SK-N-SH (cell line): Measurements from ENCODE around the gene LILRA2. TPM values are rescaled to one million over a fixed set of nuclear protein-coding genes. Genes with fewer than 3 reads are reported as not detected.

Experiments used
- CTCF ChIA-PET: fragments of 300-600, 350-600 bp; formaldehyde crosslinking; extraction: SDS; loops from one replicate; lab custom pipeline; 2021; lab: Yijun Ruan, JAX
- POLR2A ChIA-PET: fragments of 350-600 bp; sonication (Branson Sonifier 250); formaldehyde crosslinking; extraction: SDS; loops from one replicate; lab custom pipeline; 2020; ENCODE audit warnings: antibody characterized with exemption, inconsistent platforms; lab: Yijun Ruan, JAX
- DNase-seq: peaks from one replicate; pipeline ENCODE4 v3.0.0; 2012
- H2AFZ ChIP-seq: fragments of 200-600 bp; sonication (generic); 2 replicates; pipeline ENCODE4 v1.8.1; 2016; ENCODE audit warnings: antibody characterized with exemption, mild to moderate bottlenecking, low read depth
- H3F3A ChIP-seq: fragments of 200-600 bp; sonication (generic); replicated peaks from 2 replicates; pipeline ENCODE3; 2016; ENCODE audit warnings: antibody characterized with exemption, mild to moderate bottlenecking; ENCODE audit not compliant: insufficient read depth
- H3K27ac ChIP-seq, 2 experiments: fragments of 200-500 bp in 1 of 2; fragments of 200-600 bp in 1 of 2; sonication (Bioruptor generic) in 1 of 2; sonication (generic), shearing (Covaris generic) in 1 of 2; 2 replicates each; pipeline versions ENCODE4 v1.5.1 to v1.6.1; 2014 to 2016; ENCODE audit warnings: low read depth in 2 of 2, inconsistent platforms in 1 of 2, low read length in 1 of 2, mild to moderate bottlenecking in 1 of 2, mixed read lengths in 1 of 2
- H3K27me3 ChIP-seq: fragments of 200-600 bp; sonication (generic), shearing (Covaris generic); 2 replicates; pipeline ENCODE4 v1.6.1; 2016; ENCODE audit warnings: mixed run types; ENCODE audit not compliant: insufficient read depth
- H3K36me3 ChIP-seq, 2 experiments: fragments of 200-500 bp in 1 of 2; fragments of 200-600 bp in 1 of 2; sonication (Bioruptor generic) in 1 of 2; sonication (generic) in 1 of 2; replicated peaks in 1 of 2; 2 replicates each; pipeline versions ENCODE3 to v1.5.1; 2014 to 2016; ENCODE audit warnings: low read length in 1 of 2, mild to moderate bottlenecking in 1 of 2; ENCODE audit not compliant: insufficient read depth in 2 of 2, control insufficient read depth in 1 of 2
- H3K4me1 ChIP-seq, 2 experiments: fragments of 200-500 bp in 1 of 2; fragments of 200-600 bp in 1 of 2; sonication (Bioruptor generic) in 1 of 2; sonication (generic), shearing (Covaris generic) in 1 of 2; 2 replicates each; pipeline versions ENCODE4 v1.5.1 to v1.6.1; 2014 to 2016; ENCODE audit warnings: low read depth in 1 of 2, low read length in 1 of 2, mixed run types in 1 of 2; ENCODE audit not compliant: insufficient read depth in 2 of 2, control insufficient read depth in 1 of 2
- H3K4me2 ChIP-seq: fragments of 200-600 bp; sonication (generic), shearing (Covaris generic); 2 replicates; pipeline ENCODE4 v1.6.1; 2017; ENCODE audit warnings: mixed run types
- H3K4me3 ChIP-seq, 2 experiments: fragments of 200-500 bp in 1 of 2; fragments of 200-600 bp in 1 of 2; sonication (Bioruptor generic) in 1 of 2; sonication (generic), shearing (Covaris generic) in 1 of 2; 2 replicates each; pipeline versions ENCODE4 v1.5.1 to v1.8.1; 2014 to 2016; ENCODE audit warnings: low read depth in 2 of 2, inconsistent platforms in 1 of 2, low read length in 1 of 2, mild to moderate bottlenecking in 1 of 2, mixed read lengths in 1 of 2, moderate library complexity in 1 of 2
- H3K79me2 ChIP-seq: fragments of 200-600 bp; sonication (generic); 2 replicates; pipeline ENCODE4 v1.8.1; 2017; ENCODE audit warnings: mild to moderate bottlenecking; ENCODE audit not compliant: insufficient read depth
- H3K9ac ChIP-seq: fragments of 200-600 bp; sonication (generic); 2 replicates; pipeline ENCODE4 v1.6.1; 2017; ENCODE audit warnings: mixed run types
- H3K9me2 ChIP-seq: fragments of 200-600 bp; sonication (generic); 2 replicates; pipeline ENCODE4 v1.6.1; 2017; ENCODE audit warnings: mixed run types
- H3K9me3 ChIP-seq: fragments of 200-600 bp; sonication (generic); 2 replicates; pipeline ENCODE4 v1.6.1; 2017; ENCODE audit warnings: mixed run types, mild to moderate bottlenecking, moderate library complexity
- H4K20me1 ChIP-seq: fragments of 200-600 bp; sonication (generic); 2 replicates; pipeline ENCODE4 v1.6.1; 2017; ENCODE audit warnings: mild to moderate bottlenecking, mixed run types; ENCODE audit not compliant: insufficient read depth
- ELF1 ChIP-seq: IDR thresholded peaks from 2 replicates; pipeline ENCODE4 v1.4.0; 2012
- FOXJ3 ChIP-seq: sonication (generic); formaldehyde crosslinking; IDR thresholded peaks from 2 replicates; pipeline ENCODE4 v1.5.1; 2020; ENCODE audit warnings: mild to moderate bottlenecking, missing genetic modification reagents
- JUND ChIP-seq: IDR thresholded peaks from 2 replicates; pipeline ENCODE4 v1.4.0; 2012
- MEF2A ChIP-seq: IDR thresholded peaks from 2 replicates; pipeline ENCODE4 v1.4.0; 2012; ENCODE audit warnings: low read depth, borderline replicate concordance
- POLR2AphosphoS5 ChIP-seq: IDR thresholded peaks from 2 replicates; pipeline ENCODE4 v1.6.1; 2012; ENCODE audit warnings: low read depth, low read length
- RAD21 ChIP-seq: IDR thresholded peaks from 2 replicates; pipeline ENCODE4 v1.6.1; 2012; ENCODE audit warnings: mild to moderate bottlenecking, low read length
- RFX5 ChIP-seq: IDR thresholded peaks from 2 replicates; pipeline ENCODE4 v1.6.1; 2012; ENCODE audit warnings: mild to moderate bottlenecking, improper control_type of control experiment, low read length
- TAF1 ChIP-seq: IDR thresholded peaks from 2 replicates; pipeline ENCODE4 v1.6.1; 2012; ENCODE audit warnings: low read depth, mild to moderate bottlenecking, low read length, moderate library complexity, borderline replicate concordance
- TCF12 ChIP-seq: IDR thresholded peaks from 2 replicates; pipeline ENCODE4 v1.4.0; 2012
- TEAD4 ChIP-seq: IDR thresholded peaks from 2 replicates; pipeline ENCODE4 v1.4.0; 2012; ENCODE audit warnings: mild to moderate bottlenecking, borderline replicate concordance; ENCODE audit not compliant: insufficient read depth
- YY1 ChIP-seq: IDR thresholded peaks from 2 replicates; pipeline ENCODE4 v1.4.0; 2012; ENCODE audit warnings: low read depth, mild to moderate bottlenecking
- WGBS: methylation state at CpG from one replicate; pipeline ENCODE4 v1.1.6; 2017; ENCODE audit warnings: low lambda C conversion rate; 5-methylcytosine and 5-hydroxymethylcytosine counted together
- polyA plus RNA-seq, 3 experiments: library from polyadenylated mRNA; depleted of rRNA; stranded (reverse); fragments of >200 nt; gene quantifications; 2 replicates each; pipeline ENCODE4 v1.2.3, GENCODE V29; 2012
- TF ChIP-seq, protein P1 (sequence below): IDR thresholded peaks from 2 replicates; pipeline ENCODE4 v1.4.0; 2012; ENCODE audit warnings: low read depth, borderline replicate concordance
- TF ChIP-seq, protein P2 (sequence below): IDR thresholded peaks from 2 replicates; pipeline ENCODE4 v1.4.0; 2012; ENCODE audit warnings: low read depth
- TF ChIP-seq, protein P3 (sequence below): IDR thresholded peaks from 2 replicates; pipeline ENCODE4 v1.4.0; 2012; ENCODE audit warnings: low read depth, borderline replicate concordance
- TF ChIP-seq, protein P4 (sequence below): IDR thresholded peaks from 2 replicates; pipeline ENCODE4; 2012
- TF ChIP-seq, protein P5 (sequence below): fragments of 150-350 bp; IDR thresholded peaks from 2 replicates; pipeline ENCODE4 v1.6.1; 2016; ENCODE audit warnings: mild to moderate bottlenecking, low read depth, low read length

Gene LILRA2
- polyA plus RNA-seq, 1 of the 3 experiments (the other 2 are of a cell fraction) = not detected

DNA sequence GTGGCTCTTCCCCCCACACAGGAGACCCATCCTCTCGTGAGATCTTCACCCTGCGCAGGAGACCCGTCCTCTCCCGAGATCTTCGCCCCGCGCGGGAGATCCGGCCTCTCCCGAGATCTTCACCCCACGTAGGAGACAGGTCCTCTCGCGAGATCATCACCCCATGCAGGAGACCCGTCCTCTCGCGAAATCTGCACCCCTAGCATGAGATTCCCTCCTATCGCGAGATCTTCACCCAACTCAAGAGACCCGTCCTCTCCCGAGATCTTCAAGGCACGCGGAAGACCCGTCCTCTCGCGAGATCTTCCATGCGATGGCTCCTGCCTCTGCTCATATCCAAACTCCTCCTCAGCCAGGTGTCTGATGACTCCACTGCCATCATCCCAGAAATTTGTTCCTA is 46.6 kb upstream of the LILRA2 start:
- Histone ChIP-seq H3K27me3 (peaks cover 30% of the 10 kb centered on the region; the same call in 1 of the 2 replicates), H3K4me3 (no peak overlapping the region), H3K9me2 (no peaks in the 10 kb centered on the region), H3K4me1 (no peaks in the 10 kb centered on the region), H3K9me3 (no peaks in the 10 kb centered on the region), H4K20me1 (no peaks in the 10 kb centered on the region), H3K79me2 (no peaks in the 10 kb centered on the region), H2AFZ (no peak overlapping the region), H3K36me3 (no peaks in the 10 kb centered on the region), H3K27ac (no peak overlapping the region), H3K9ac (no peak overlapping the region), H3K4me2 (no peak overlapping the region), H3F3A (no peaks in the 10 kb centered on the region)
- TF ChIP-seq TEAD4 (no peak), RAD21 (no peak), MEF2A (no peak), FOXJ3 (CRISPR knock-in tag) (no peak), RFX5 (no peak), TAF1 (no peak), ELF1 (no peak), YY1 (no peak), JUND (no peak), POLR2AphosphoS5 (no peak), TCF12 (no peak)
- TF ChIP-seq, protein P1, sequence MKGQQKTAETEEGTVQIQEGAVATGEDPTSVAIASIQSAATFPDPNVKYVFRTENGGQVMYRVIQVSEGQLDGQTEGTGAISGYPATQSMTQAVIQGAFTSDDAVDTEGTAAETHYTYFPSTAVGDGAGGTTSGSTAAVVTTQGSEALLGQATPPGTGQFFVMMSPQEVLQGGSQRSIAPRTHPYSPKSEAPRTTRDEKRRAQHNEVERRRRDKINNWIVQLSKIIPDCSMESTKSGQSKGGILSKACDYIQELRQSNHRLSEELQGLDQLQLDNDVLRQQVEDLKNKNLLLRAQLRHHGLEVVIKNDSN = no peak
- TF ChIP-seq, protein P2, sequence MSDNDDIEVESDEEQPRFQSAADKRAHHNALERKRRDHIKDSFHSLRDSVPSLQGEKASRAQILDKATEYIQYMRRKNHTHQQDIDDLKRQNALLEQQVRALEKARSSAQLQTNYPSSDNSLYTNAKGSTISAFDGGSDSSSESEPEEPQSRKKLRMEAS = no peak
- TF ChIP-seq, protein P3, sequence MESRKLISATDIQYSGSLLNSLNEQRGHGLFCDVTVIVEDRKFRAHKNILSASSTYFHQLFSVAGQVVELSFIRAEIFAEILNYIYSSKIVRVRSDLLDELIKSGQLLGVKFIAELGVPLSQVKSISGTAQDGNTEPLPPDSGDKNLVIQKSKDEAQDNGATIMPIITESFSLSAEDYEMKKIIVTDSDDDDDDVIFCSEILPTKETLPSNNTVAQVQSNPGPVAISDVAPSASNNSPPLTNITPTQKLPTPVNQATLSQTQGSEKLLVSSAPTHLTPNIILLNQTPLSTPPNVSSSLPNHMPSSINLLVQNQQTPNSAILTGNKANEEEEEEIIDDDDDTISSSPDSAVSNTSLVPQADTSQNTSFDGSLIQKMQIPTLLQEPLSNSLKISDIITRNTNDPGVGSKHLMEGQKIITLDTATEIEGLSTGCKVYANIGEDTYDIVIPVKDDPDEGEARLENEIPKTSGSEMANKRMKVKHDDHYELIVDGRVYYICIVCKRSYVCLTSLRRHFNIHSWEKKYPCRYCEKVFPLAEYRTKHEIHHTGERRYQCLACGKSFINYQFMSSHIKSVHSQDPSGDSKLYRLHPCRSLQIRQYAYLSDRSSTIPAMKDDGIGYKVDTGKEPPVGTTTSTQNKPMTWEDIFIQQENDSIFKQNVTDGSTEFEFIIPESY = no peak
- TF ChIP-seq, protein P4, sequence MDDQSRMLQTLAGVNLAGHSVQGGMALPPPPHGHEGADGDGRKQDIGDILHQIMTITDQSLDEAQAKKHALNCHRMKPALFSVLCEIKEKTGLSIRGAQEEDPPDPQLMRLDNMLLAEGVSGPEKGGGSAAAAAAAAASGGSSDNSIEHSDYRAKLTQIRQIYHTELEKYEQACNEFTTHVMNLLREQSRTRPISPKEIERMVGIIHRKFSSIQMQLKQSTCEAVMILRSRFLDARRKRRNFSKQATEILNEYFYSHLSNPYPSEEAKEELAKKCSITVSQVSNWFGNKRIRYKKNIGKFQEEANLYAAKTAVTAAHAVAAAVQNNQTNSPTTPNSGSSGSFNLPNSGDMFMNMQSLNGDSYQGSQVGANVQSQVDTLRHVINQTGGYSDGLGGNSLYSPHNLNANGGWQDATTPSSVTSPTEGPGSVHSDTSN = no peak
- TF ChIP-seq, protein P5, sequence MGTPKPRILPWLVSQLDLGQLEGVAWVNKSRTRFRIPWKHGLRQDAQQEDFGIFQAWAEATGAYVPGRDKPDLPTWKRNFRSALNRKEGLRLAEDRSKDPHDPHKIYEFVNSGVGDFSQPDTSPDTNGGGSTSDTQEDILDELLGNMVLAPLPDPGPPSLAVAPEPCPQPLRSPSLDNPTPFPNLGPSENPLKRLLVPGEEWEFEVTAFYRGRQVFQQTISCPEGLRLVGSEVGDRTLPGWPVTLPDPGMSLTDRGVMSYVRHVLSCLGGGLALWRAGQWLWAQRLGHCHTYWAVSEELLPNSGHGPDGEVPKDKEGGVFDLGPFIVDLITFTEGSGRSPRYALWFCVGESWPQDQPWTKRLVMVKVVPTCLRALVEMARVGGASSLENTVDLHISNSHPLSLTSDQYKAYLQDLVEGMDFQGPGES = no peak
- POLR2A ChIA-PET = no interaction called here
- no peak for DNase-seq
- 44% methylated on average over 21 of the region's 26 CpGs for WGBS
- CTCF ChIA-PET = no interaction called here
